Measurements from ENCODE around the gene MRPL19. TPM values are rescaled to one million over a fixed set of nuclear protein-coding genes. Genes with fewer than 3 reads are reported as not detected.

The MRPL19 gene
- total RNA-seq, 1 donor from 2014 or later, result 166 TPM

GRCh38 chr2:75627902-75628504, 18.6 kb upstream of the MRPL19 start:
- DNase-seq (ENCODE audit: low spot score in 2 of 2), result peak in 1 of 2 donors; percentile 68
- Histone ChIP-seq H3K9me3 (no peaks in the 10 kb centered on the region), H3K27me3 (no peaks in the 10 kb centered on the region), H3K4me1 (no peaks in the 10 kb centered on the region), H3K4me3 (no peak overlapping the region), H3K27ac (no peak overlapping the region), H3K36me3 (no peaks in the 10 kb centered on the region)
- intact Hi-C loops (cut with DNase I), result no loop called here
- peak in 2 of 3 experiments; percentile 78 to 83 for TF ChIP-seq CTCF (IDR thresholded peaks at IDR 0.05)

GRCh38 chr2:75632091-75632701, 14.4 kb upstream of the MRPL19 start:
- TF ChIP-seq CTCF (IDR thresholded peaks at IDR 0.05), result no peak
- intact Hi-C loops (cut with DNase I), result no loop called here
- Histone ChIP-seq H3K27ac (no peak overlapping the region), H3K4me1 (no peaks in the 10 kb centered on the region), H3K9me3 (no peaks in the 10 kb centered on the region), H3K36me3 (no peaks in the 10 kb centered on the region), H3K4me3 (no peak overlapping the region), H3K27me3 (no peaks in the 10 kb centered on the region)
- DNase-seq (ENCODE audit: low spot score in 2 of 2), result no peak

- Histone ChIP-seq H3K4me1 (no peaks in the 10 kb centered on the region), H3K36me3 (no peaks in the 10 kb centered on the region), H3K9me3 (no peaks in the 10 kb centered on the region), H3K4me3 (no peak overlapping the region), H3K27me3 (no peaks in the 10 kb centered on the region), H3K27ac (no peak overlapping the region)
- DNase-seq (ENCODE audit: low spot score in 2 of 2), result no peak
- intact Hi-C loops (cut with DNase I), result no loop called here
- TF ChIP-seq CTCF (IDR thresholded peaks at IDR 0.05), result no peak
These were observed 13.8 kb upstream of the MRPL19 start for GRCh38 chr2:75632813-75633212.

- H3K4me3 ChIP-seq, result no peak overlapping the region
- DNase-seq (ENCODE audit: low spot score in 2 of 2), result no peak
- H3K4me1 ChIP-seq, result no peaks in the 10 kb centered on the region
- intact Hi-C loops (cut with DNase I), result no loop called here
- no peaks in the 10 kb centered on the region for H3K9me3 ChIP-seq
- H3K27ac ChIP-seq, result no peak overlapping the region
- TF ChIP-seq CTCF (IDR thresholded peaks at IDR 0.05), result no peak
- no peaks in the 10 kb centered on the region for H3K27me3 ChIP-seq
- no peaks in the 10 kb centered on the region for H3K36me3 ChIP-seq
These were observed 13.0 kb upstream of the MRPL19 start for GRCh38 chr2:75633620-75634019.

- no peak for DNase-seq (ENCODE audit: low spot score in 2 of 2)
- TF ChIP-seq CTCF (IDR thresholded peaks at IDR 0.05), result no peak
- H3K27me3 ChIP-seq, result no peaks in the 10 kb centered on the region
- intact Hi-C loops (cut with DNase I), result no loop called here
- H3K36me3 ChIP-seq, result no peaks in the 10 kb centered on the region
- no peak overlapping the region for H3K4me3 ChIP-seq
- no peak overlapping the region for H3K27ac ChIP-seq
- no peaks in the 10 kb centered on the region for H3K4me1 ChIP-seq
- H3K9me3 ChIP-seq, result no peaks in the 10 kb centered on the region
These were observed 11.6 kb upstream of the MRPL19 start for GRCh38 chr2:75634945-75635344.
